Endothelial cell (in vitro differentiated cells): ENCODE measurements around the gene GNAQ. TPM values are rescaled to one million over a fixed set of nuclear protein-coding genes. Genes with fewer than 3 reads are reported as not detected.

ENCODE experiments used
- DNase-seq: peaks from one replicate; pipeline ENCODE4 v3.0.0; 2021; ENCODE audit warnings: low spot score
- H3K27ac Mint-ChIP-seq: one replicate; pipeline ENCODE4 v1.8.0; 2021; ENCODE audit warnings: mixed read lengths, inconsistent platforms; ENCODE audit not compliant: unreplicated experiment
- H3K27me3 Mint-ChIP-seq: one replicate; pipeline ENCODE4 v1.8.0; 2021; ENCODE audit warnings: mild to moderate bottlenecking, moderate library complexity, mixed read lengths, inconsistent platforms; ENCODE audit not compliant: unreplicated experiment
- H3K36me3 Mint-ChIP-seq: one replicate; pipeline ENCODE4 v1.8.0; 2021; ENCODE audit warnings: mild to moderate bottlenecking, low read depth, mixed read lengths, inconsistent platforms; ENCODE audit not compliant: unreplicated experiment
- H3K4me1 Mint-ChIP-seq: one replicate; pipeline ENCODE4 v1.8.0; 2021; ENCODE audit warnings: mild to moderate bottlenecking, mixed read lengths, inconsistent platforms; ENCODE audit not compliant: unreplicated experiment
- H3K4me3 Mint-ChIP-seq: one replicate; pipeline ENCODE4 v1.8.0; 2021; ENCODE audit warnings: mild to moderate bottlenecking, mixed read lengths, inconsistent platforms; ENCODE audit not compliant: unreplicated experiment
- H3K9me3 Mint-ChIP-seq: one replicate; pipeline ENCODE4 v1.8.0; 2021; ENCODE audit warnings: mixed read lengths, inconsistent platforms; ENCODE audit not compliant: unreplicated experiment
- CTCF ChIP-seq: fragments of 200-600 bp; sonication (generic); IDR thresholded peaks from one replicate; pipeline ENCODE4 v1.5.0; 2021; ENCODE audit warnings: antibody characterized with exemption; ENCODE audit not compliant: unreplicated experiment
- total RNA-seq: library from RNA; stranded (reverse); fragmentation: NEBNext Ultra II Directional; extraction: Animal tissue kit (Norgen Biotek cat#: 25700); gene quantifications from one replicate; pipeline ENCODE4 v1.2.1, GENCODE V29; 2021; ENCODE audit not compliant: unreplicated experiment

GNAQ gene
- total RNA-seq, 1 donor from 2014 or later, result 94.6 TPM

DNA sequence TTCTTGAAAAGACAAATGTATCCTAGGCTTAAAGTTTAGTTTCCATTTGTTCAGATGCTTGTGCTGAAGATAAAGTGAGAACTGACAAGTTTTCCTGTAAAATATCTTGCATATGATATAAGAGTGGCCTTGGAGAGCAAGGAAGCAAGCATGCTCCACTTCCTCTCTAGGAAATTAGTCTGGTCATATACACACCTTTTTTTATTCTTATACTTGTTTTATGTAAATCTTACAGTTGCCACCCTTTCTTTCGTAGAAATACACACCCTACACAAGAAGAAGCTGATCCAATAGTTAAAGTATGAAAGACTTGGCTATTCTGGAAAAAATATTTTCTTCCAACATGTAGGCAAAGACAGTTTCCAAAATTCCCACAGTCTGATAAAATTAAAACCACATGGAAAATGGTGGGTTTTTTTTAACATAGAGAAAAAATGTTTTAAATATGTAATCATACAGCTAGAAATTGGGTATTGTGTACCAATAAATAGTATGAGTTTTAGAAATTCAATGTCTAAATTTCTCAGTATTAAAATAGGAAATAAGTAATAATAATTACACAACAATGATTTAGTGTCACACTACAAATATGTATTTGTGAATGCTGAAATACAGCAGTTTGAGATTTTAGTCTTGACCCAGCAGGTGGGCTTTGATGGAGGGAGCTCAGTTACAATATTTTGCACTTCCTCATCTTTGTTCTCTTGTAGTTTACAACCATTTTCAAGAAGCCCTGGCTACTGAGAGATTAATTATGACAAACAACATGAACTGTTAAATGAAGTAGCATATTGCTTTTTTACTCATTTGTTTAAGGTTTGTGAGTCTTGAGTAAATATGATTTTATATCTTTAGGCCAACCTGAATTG, 197.8 kb downstream of the GNAQ start:
- no peaks in the 10 kb centered on the region for H3K9me3 Mint-ChIP-seq
- H3K4me1 Mint-ChIP-seq, result peaks cover 7% of the 10 kb centered on the region
- no peak for TF ChIP-seq CTCF
- H3K27me3 Mint-ChIP-seq, result no peaks in the 10 kb centered on the region
- H3K4me3 Mint-ChIP-seq, result no peak overlapping the region
- no peaks in the 10 kb centered on the region for H3K36me3 Mint-ChIP-seq
- H3K27ac Mint-ChIP-seq, result no peak overlapping the region
- no peak for DNase-seq

DNA sequence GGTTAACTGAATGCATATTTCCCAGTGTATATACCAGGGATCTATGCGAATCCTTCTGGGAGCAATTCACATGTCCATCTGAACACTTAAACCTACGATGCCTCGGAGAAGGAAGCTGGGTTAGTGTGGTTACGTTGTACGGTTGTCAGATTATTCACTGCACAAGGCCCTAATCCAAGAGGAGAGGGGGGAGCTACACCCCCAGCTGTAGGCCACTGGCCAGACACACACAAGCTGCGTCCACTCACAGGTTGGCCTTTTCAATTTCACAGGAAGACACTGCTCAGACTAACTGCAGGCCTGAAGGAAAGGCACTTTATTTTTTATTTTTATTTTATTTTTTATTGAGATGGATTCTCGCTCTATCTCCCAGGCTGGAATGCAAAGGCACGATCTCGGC, 199.0 kb downstream of the GNAQ start:
- Mint-ChIP-seq H3K9me3 (no peaks in the 10 kb centered on the region), H3K36me3 (no peaks in the 10 kb centered on the region), H3K27ac (no peak overlapping the region), H3K4me1 (peaks cover 7% of the 10 kb centered on the region), H3K4me3 (no peak overlapping the region), H3K27me3 (no peaks in the 10 kb centered on the region)
- no peak for DNase-seq
- no peak for TF ChIP-seq CTCF

- peaks cover 12% of the 10 kb centered on the region for H3K4me1 Mint-ChIP-seq
- H3K9me3 Mint-ChIP-seq, result no peaks in the 10 kb centered on the region
- H3K36me3 Mint-ChIP-seq, result no peaks in the 10 kb centered on the region
- no peak for TF ChIP-seq CTCF
- H3K27me3 Mint-ChIP-seq, result no peaks in the 10 kb centered on the region
- no peak overlapping the region for H3K27ac Mint-ChIP-seq
- no peak for DNase-seq
- H3K4me3 Mint-ChIP-seq, result no peak overlapping the region
Measured at GRCh38 chr9:77831781-77832180, 199.8 kb downstream of the GNAQ start.

DNA sequence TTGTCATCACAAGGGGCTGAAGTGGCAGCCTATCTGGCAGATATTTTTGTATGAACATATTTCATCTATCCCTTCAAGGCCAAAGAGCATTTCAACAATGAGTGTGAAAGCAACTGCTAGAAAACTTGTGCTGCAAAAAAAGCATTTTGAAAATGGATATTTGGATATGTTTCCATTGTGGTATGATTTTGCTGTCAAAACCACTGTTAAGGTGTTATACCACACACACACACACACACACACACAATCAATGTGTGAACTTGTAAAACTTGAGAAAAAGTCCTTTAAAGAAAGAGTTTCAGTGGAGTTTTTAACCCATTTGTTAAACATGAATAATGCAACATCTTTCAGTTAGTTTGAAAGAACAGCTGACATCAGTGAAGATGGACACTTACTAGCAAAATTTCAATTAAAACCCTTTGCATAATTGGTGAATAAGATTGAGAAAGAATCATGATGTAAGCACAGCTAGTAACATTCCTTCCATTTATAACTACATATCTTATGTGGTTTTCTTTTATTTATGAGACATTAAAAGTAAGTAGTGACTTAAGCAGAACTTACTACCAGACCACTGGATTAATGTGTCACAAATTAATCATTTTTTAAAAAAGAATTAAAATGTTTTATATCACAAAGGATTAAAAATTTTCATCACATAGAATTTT, 200.9 kb downstream of the GNAQ start:
- Mint-ChIP-seq H3K9me3 (no peaks in the 10 kb centered on the region), H3K4me3 (no peak overlapping the region), H3K36me3 (no peaks in the 10 kb centered on the region), H3K27me3 (no peaks in the 10 kb centered on the region), H3K4me1 (peaks cover 12% of the 10 kb centered on the region), H3K27ac (no peak overlapping the region)
- no peak for TF ChIP-seq CTCF
- no peak for DNase-seq

DNA sequence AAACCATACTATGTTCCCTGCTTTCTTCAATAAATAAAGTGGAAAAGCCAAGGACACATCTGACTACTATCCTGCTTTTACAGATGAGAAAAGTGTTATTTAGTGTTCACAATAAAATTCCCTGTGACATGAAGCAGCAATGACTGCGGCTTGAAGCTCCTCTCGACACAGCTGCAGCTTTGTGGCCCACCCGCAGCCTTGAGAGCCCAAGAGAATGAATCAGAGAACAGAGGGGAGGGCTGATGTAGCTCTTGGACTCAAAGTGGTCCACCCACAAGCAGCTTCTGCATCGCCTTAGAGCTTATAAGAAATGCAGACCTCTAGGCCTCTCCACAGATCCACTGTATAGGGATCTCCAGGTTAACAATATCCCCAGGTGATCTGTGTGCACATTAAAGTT, 202.2 kb downstream of the GNAQ start:
- H3K4me1 Mint-ChIP-seq, result peaks cover 11% of the 10 kb centered on the region
- no peaks in the 10 kb centered on the region for H3K27me3 Mint-ChIP-seq
- no peak overlapping the region for H3K4me3 Mint-ChIP-seq
- no peaks in the 10 kb centered on the region for H3K36me3 Mint-ChIP-seq
- no peak overlapping the region for H3K27ac Mint-ChIP-seq
- no peak for TF ChIP-seq CTCF
- no peak for DNase-seq
- H3K9me3 Mint-ChIP-seq, result no peaks in the 10 kb centered on the region
